CD4-positive, alpha-beta T cell treated with Interleukin-4 for 4 hours (primary cell): ENCODE measurements around the gene AFG1L.

Source experiments
- DNase-seq: peaks from one replicate; pipeline ENCODE4 v3.0.0-alpha.2; 2020

The AFG1L gene

GRCh38 chr6:108465098-108465495 lies 170.2 kb downstream of the AFG1L start:
- DNase-seq, result no peak

- DNase-seq, result no peak
Observed at GRCh38 chr6:108468346-108468745, 173.5 kb downstream of the AFG1L start.

- no peak for DNase-seq
Observed at GRCh38 chr6:108469316-108469715, 174.5 kb downstream of the AFG1L start.

GRCh38 chr6:108473197-108473596 lies 178.3 kb downstream of the AFG1L start:
- no peak for DNase-seq

GRCh38 chr6:108476376-108476775 lies 181.5 kb downstream of the AFG1L start:
- DNase-seq, result no peak

- DNase-seq, result no peak
Observed at GRCh38 chr6:108476847-108477430, 182.1 kb downstream of the AFG1L start.

GRCh38 chr6:108482559-108482958 lies 187.7 kb downstream of the AFG1L start:
- DNase-seq, result no peak

- DNase-seq, result no peak
Observed at GRCh38 chr6:108484016-108484415, 189.2 kb downstream of the AFG1L start.

GRCh38 chr6:108489699-108490098 lies 194.8 kb downstream of the AFG1L start:
- DNase-seq, result no peak

GRCh38 chr6:108492131-108492766 lies 197.4 kb downstream of the AFG1L start:
- DNase-seq, result peak; percentile 15

GRCh38 chr6:108494434-108494833 lies 199.6 kb downstream of the AFG1L start:
- no peak for DNase-seq

GRCh38 chr6:108497883-108498282 lies 203.0 kb downstream of the AFG1L start:
- DNase-seq, result no peak

GRCh38 chr6:108501559-108501958 lies 206.7 kb downstream of the AFG1L start:
- DNase-seq, result no peak

- no peak for DNase-seq
Observed at GRCh38 chr6:108502832-108503231, 208.0 kb downstream of the AFG1L start.

GRCh38 chr6:108507316-108507715 lies 212.5 kb downstream of the AFG1L start:
- DNase-seq, result no peak

- no peak for DNase-seq
Observed at GRCh38 chr6:108510461-108511319, 215.8 kb downstream of the AFG1L start.

- peak; percentile 2 for DNase-seq
Observed at GRCh38 chr6:108518714-108519576, 224.1 kb downstream of the AFG1L start.

GRCh38 chr6:108521616-108522107 lies 226.8 kb downstream of the AFG1L start:
- DNase-seq, result no peak

- no peak for DNase-seq
Observed at GRCh38 chr6:108523697-108524096, 228.8 kb downstream of the AFG1L start.

GRCh38 chr6:108524528-108525248 lies 229.8 kb downstream of the AFG1L start:
- no peak for DNase-seq

GRCh38 chr6:108526739-108527174 lies 231.9 kb downstream of the AFG1L start:
- peak; percentile 24 for DNase-seq

GRCh38 chr6:108528878-108529277 lies 234.0 kb downstream of the AFG1L start:
- DNase-seq, result no peak
